CD14-positive monocyte (primary cell): ENCODE data around the gene CDHR2. TPM values are rescaled to one million over a fixed set of nuclear protein-coding genes. Genes with fewer than 3 reads are reported as not detected.

Experiments used
- DNase-seq, 3 donors: peaks; one replicate each; pipeline ENCODE4 v3.0.0-alpha.2; 2011 to 2022
- H2AFZ ChIP-seq: 2 replicates; pipeline ENCODE4 v1.6.0; 2012; ENCODE audit warnings: mild to moderate bottlenecking, low read depth, low read length, inconsistent platforms; ENCODE audit not compliant: insufficient read depth, poor library complexity, severe bottlenecking
- H3K27ac ChIP-seq, 2 donors: 1 replicate in 1 of 2; 2 replicates in 1 of 2; pipeline ENCODE4 v1.5.1; 2012 to 2013; ENCODE audit warnings: low read length in 2 of 2, control low read depth in 1 of 2, inconsistent platforms in 1 of 2, low read depth in 1 of 2, mild to moderate bottlenecking in 1 of 2
- H3K27me3 ChIP-seq, 2 donors: one replicate each; pipeline versions ENCODE4 v1.6.0 to v1.6.1; 2011 to 2013; ENCODE audit warnings: low read length in 2 of 2; ENCODE audit not compliant: control insufficient read depth in 2 of 2, insufficient read depth in 2 of 2
- H3K36me3 ChIP-seq, 2 donors: replicated peaks in 1 of 2; 1 replicate in 1 of 2; 2 replicates in 1 of 2; pipeline versions ENCODE4 v1.5.1 to v1.6.1; 2012 to 2013; ENCODE audit warnings: low read length in 2 of 2, control low read depth in 1 of 2, inconsistent platforms in 1 of 2, mild to moderate bottlenecking in 1 of 2; ENCODE audit not compliant: insufficient read depth in 2 of 2, control insufficient read depth in 1 of 2
- H3K4me1 ChIP-seq, 2 donors: 1 replicate in 1 of 2; 2 replicates in 1 of 2; pipeline versions ENCODE4 v1.5.1 to v1.6.1; 2012 to 2013; ENCODE audit warnings: low read length in 2 of 2, control low read depth in 1 of 2, inconsistent platforms in 1 of 2, mild to moderate bottlenecking in 1 of 2, moderate library complexity in 1 of 2; ENCODE audit not compliant: insufficient read depth in 2 of 2, control insufficient read depth in 1 of 2
- H3K4me2 ChIP-seq: replicated peaks from 2 replicates; pipeline ENCODE3; 2012; ENCODE audit warnings: low read length, moderate library complexity, mild to moderate bottlenecking; ENCODE audit not compliant: poor library complexity, severe bottlenecking; ENCODE audit errors: extremely low read depth
- H3K4me3 ChIP-seq, 3 experiments: fragments of 200-600 bp in 1 of 3; sonication (generic) in 1 of 3; replicated peaks in 1 of 3; 1 replicate in 2 of 3; 2 replicates in 1 of 3; pipeline ENCODE4 v1.5.1; 2011 to 2013; ENCODE audit warnings: low read length in 3 of 3, mild to moderate bottlenecking in 3 of 3, control low read depth in 2 of 3, low read depth in 2 of 3, inconsistent platforms in 1 of 3, moderate library complexity in 1 of 3
- H3K79me2 ChIP-seq: 2 replicates; pipeline ENCODE4 v1.6.0; 2012; ENCODE audit warnings: mild to moderate bottlenecking, control low read depth, inconsistent platforms, low read length, moderate library complexity; ENCODE audit not compliant: insufficient read depth
- H3K9ac ChIP-seq: 2 replicates; pipeline ENCODE4 v1.6.0; 2017; ENCODE audit warnings: low read length, mild to moderate bottlenecking; ENCODE audit not compliant: insufficient read depth, poor library complexity, severe bottlenecking
- H3K9me3 ChIP-seq, 2 donors: replicated peaks in 1 of 2; 1 replicate in 1 of 2; 2 replicates in 1 of 2; pipeline versions ENCODE4 v1.5.1 to v1.6.1; 2012 to 2013; ENCODE audit warnings: low read length in 2 of 2, control low read depth in 1 of 2; ENCODE audit not compliant: control insufficient read depth in 1 of 2, insufficient read depth in 1 of 2
- H4K20me1 ChIP-seq: 2 replicates; pipeline ENCODE4 v1.6.0; 2012; ENCODE audit warnings: mild to moderate bottlenecking, low read length, control low read depth, moderate library complexity; ENCODE audit not compliant: insufficient read depth
- H3K27ac Mint-ChIP-seq, 7 donors: one replicate each; pipeline ENCODE4 v1.8.0; 2020; ENCODE audit warnings: mild to moderate bottlenecking in 7 of 7, mixed read lengths in 7 of 7, moderate library complexity in 6 of 7, inconsistent platforms in 2 of 7
- H3K27me3 Mint-ChIP-seq, 3 donors: one replicate each; pipeline ENCODE4 v1.8.0; 2021 to 2022; ENCODE audit warnings: low read depth in 3 of 3, mild to moderate bottlenecking in 3 of 3, mixed read lengths in 3 of 3, moderate library complexity in 3 of 3, inconsistent platforms in 1 of 3
- H3K36me3 Mint-ChIP-seq, 2 donors: one replicate each; pipeline ENCODE4 v1.8.0; 2020; ENCODE audit warnings: mixed read lengths in 2 of 2, inconsistent platforms in 1 of 2, mild to moderate bottlenecking in 1 of 2
- H3K4me1 Mint-ChIP-seq: one replicate; pipeline ENCODE4 v1.8.0; 2020; ENCODE audit warnings: mild to moderate bottlenecking, mixed read lengths
- H3K4me3 Mint-ChIP-seq, 2 donors: one replicate each; pipeline ENCODE4 v1.8.0; 2020; ENCODE audit warnings: mild to moderate bottlenecking in 2 of 2, mixed read lengths in 2 of 2, moderate library complexity in 1 of 2
- H3K9me3 Mint-ChIP-seq, 7 donors: one replicate each; pipeline ENCODE4 v1.8.0; 2020 to 2022; ENCODE audit warnings: mixed read lengths in 7 of 7, mild to moderate bottlenecking in 6 of 7, moderate library complexity in 6 of 7, inconsistent platforms in 2 of 7
- CTCF ChIP-seq: fragments of 200-600 bp; IDR thresholded peaks from one replicate; pipeline ENCODE4 v1.8.0; 2022; ENCODE audit warnings: antibody characterized with exemption, mild to moderate bottlenecking
- WGBS: methylation state at CpG from one replicate; pipeline ENCODE4 v1.1.5; 2013; ENCODE audit warnings: missing lambda C conversion rate; ENCODE audit not compliant: insufficient coverage; 5-methylcytosine and 5-hydroxymethylcytosine counted together
- intact Hi-C, 2 donors: fragments of 100-400 bp; cut with micrococcal nuclease; formaldehyde crosslinking; loops; one replicate each; pipeline versions ENCODE4 v1.15.0 to v1.15.1; 2023
- polyA plus RNA-seq, 3 donors: library from polyadenylated mRNA; depleted of rRNA in 1 of 3; unstranded in 2 of 3; stranded (reverse) in 1 of 3; fragments of 300-500 nt in 2 of 3; fragments of >200 nt in 1 of 3; fragmentation: Illumina TruSeq in 2 of 3; gene quantifications; 1 replicate in 2 of 3; 2 replicates in 1 of 3; pipeline ENCODE4 v1.2.3, GENCODE V29; 2012 to 2021

CDHR2 gene
- polyA plus RNA-seq, 3 donors, result 0.12 TPM; not detected in 2

- Histone ChIP-seq H3K4me1 (no peaks in the 10 kb centered on the region), H3K4me2 (no peak overlapping the region), H3K9ac (no peak overlapping the region), H3K27me3 (no peaks in the 10 kb centered on the region), H4K20me1 (no peaks in the 10 kb centered on the region), H3K4me3 (no peak overlapping the region), H3K27ac (no peak overlapping the region), H3K36me3 (peaks cover 90 to 100% of the 10 kb centered on the region in 2 donors), H3K79me2 (no peaks in the 10 kb centered on the region), H3K9me3 (no peaks in the 10 kb centered on the region), H2AFZ (no peak overlapping the region)
- no peaks in the 10 kb centered on the region for H3K27me3 Mint-ChIP-seq
- no peak overlapping the region for H3K4me3 Mint-ChIP-seq
- intact Hi-C loops, result no loop called here
- peak overlapping the region in 1 of 7 donors; percentile 63 for H3K27ac Mint-ChIP-seq
- H3K9me3 Mint-ChIP-seq, result no peaks in the 10 kb centered on the region
- DNase-seq, result no peak
- no peak for TF ChIP-seq CTCF
- H3K36me3 Mint-ChIP-seq, result peaks cover 82 to 96% of the 10 kb centered on the region in 2 donors
- no CpG with 5 or more reads among the region's 3 CpGs for WGBS
- H3K4me1 Mint-ChIP-seq, result no peaks in the 10 kb centered on the region
Measured at GRCh38 chr5:176500511-176500910, 48.6 kb upstream of the CDHR2 start.

GRCh38 chr5:176501333-176501732 is 47.8 kb upstream of the CDHR2 start:
- no peaks in the 10 kb centered on the region for H3K4me1 ChIP-seq
- no peak for TF ChIP-seq CTCF
- H3K27me3 ChIP-seq, result no peaks in the 10 kb centered on the region
- intact Hi-C loops, result no loop called here
- Mint-ChIP-seq H3K27ac (no peak overlapping the region), H3K27me3 (no peaks in the 10 kb centered on the region), H3K36me3 (peaks cover 80 to 96% of the 10 kb centered on the region in 2 donors), H3K4me3 (no peak overlapping the region), H3K4me1 (no peaks in the 10 kb centered on the region), H3K9me3 (no peaks in the 10 kb centered on the region)
- H3K36me3 ChIP-seq, result peaks cover 84 to 100% of the 10 kb centered on the region in 2 donors
- no peak overlapping the region for H3K9ac ChIP-seq
- H3K79me2 ChIP-seq, result no peaks in the 10 kb centered on the region
- WGBS, result no CpG with 5 or more reads among the region's 1 CpG
- H3K4me2 ChIP-seq, result no peak overlapping the region
- H3K9me3 ChIP-seq, result no peaks in the 10 kb centered on the region
- H4K20me1 ChIP-seq, result no peaks in the 10 kb centered on the region
- no peak for DNase-seq
- H3K27ac ChIP-seq, result peak overlapping the region in 1 of 2 donors; percentile 11
- H2AFZ ChIP-seq, result no peak overlapping the region
- no peak overlapping the region for H3K4me3 ChIP-seq
